ENCODE data around the gene CHMP2A. TPM values are rescaled to one million over a fixed set of nuclear protein-coding genes. Genes with fewer than 3 reads are reported as not detected.

CHMP2A gene
- total and polyA plus RNA-seq, 2 donors (not counting 3 experiments of a cell fraction or from before 2014, with no cell fraction given) = 105 to 150 TPM

- H3K27me3 ChIP-seq (ENCODE audit: control insufficient read depth in 2 of 2, insufficient read depth in 2 of 2, low read length in 2 of 2) = peaks cover 12 to 21% of the 10 kb centered on the region in 2 experiments
- H3K9me3 ChIP-seq (replicated peaks; ENCODE audit: control insufficient read depth, insufficient read depth, low read length) = no peaks in the 10 kb centered on the region
- dilution Hi-C loops (cut with MboI; ENCODE audit: extremely low pct_ligation_motif_present, low sequenced_read_pairs) (no loop called here), intact Hi-C loops (cut with micrococcal nuclease) (no loop called here)
- no peaks in the 10 kb centered on the region for H3K79me2 ChIP-seq (ENCODE audit: control insufficient read depth, insufficient read depth, low read length)
- peak overlapping the region; percentile 79 for H3K4me2 ChIP-seq (ENCODE audit: insufficient read depth, low read length)
- FAIRE-seq = no peak
- H3K9me1 ChIP-seq (replicated peaks; ENCODE audit: control insufficient read depth, extremely low read depth, insufficient read depth, low read length) = no peaks in the 10 kb centered on the region
- TSS peak; percentile 68 for BruUV-seq (replicated peaks)
- H3K27ac ChIP-seq (ENCODE audit: insufficient read depth, low read depth, low read length) = no peak overlapping the region
- DNase-seq (ENCODE audit: low read depth, low spot score) = peak; percentile 83
- H3K4me1 ChIP-seq (ENCODE audit: control insufficient read depth, extremely low read depth, insufficient read depth, low read length) = peaks cover 6% of the 10 kb centered on the region
- H3K36me3 ChIP-seq (ENCODE audit: control insufficient read depth in 2 of 2, extremely low read depth in 1 of 2, insufficient read depth in 2 of 2, low read length in 2 of 2) = no peaks in the 10 kb centered on the region
- peak overlapping the region; percentile 27 to 32 (median 30) for H3K4me3 ChIP-seq (replicated peaks in 1 of 3; ENCODE audit: insufficient read depth in 1 of 3, low read depth in 1 of 3, low read length in 3 of 3)
- TF ChIP-seq MAX (IDR thresholded peaks at IDR 0.05; ENCODE audit: insufficient read depth, insufficient read length) (no peak), EZH2 (IDR thresholded peaks at IDR 0.05; ENCODE audit: borderline replicate concordance, low read depth, low read length, severe bottlenecking) (peak; percentile 42)
- H4K20me1 ChIP-seq (replicated peaks; ENCODE audit: control insufficient read depth, extremely low read depth, insufficient read depth, low read length) = no peaks in the 10 kb centered on the region
- CTCF ChIA-PET = interaction anchor here (0.6 to 1.3 kb wide), 3 partner anchors 19 to 25 kb away, joined by 3 to 12 read pairs (median 5); partner anchors contain the start of gene ZBTB45
- POLR2A ChIA-PET = no interaction called here
- no peak overlapping the region for H3K9ac ChIP-seq (replicated peaks; ENCODE audit: extremely low read depth, insufficient read depth, low read length)
- H2AFZ ChIP-seq (ENCODE audit: low read depth, low read length) = peak overlapping the region; percentile 16
Measured at GRCh38 chr19:58538257-58539168, 16.4 kb downstream of the CHMP2A start.

- ChIA-PET CTCF (interaction anchor here (0.6 to 1.3 kb wide), 3 partner anchors 17 to 23 kb away, joined by 3 to 12 read pairs (median 5); partner anchors contain the start of gene ZBTB45), POLR2A (no interaction called here)
- intact Hi-C loops (cut with micrococcal nuclease) = no loop called here
- Histone ChIP-seq H3K79me2 (ENCODE audit: control insufficient read depth, insufficient read depth, low read length) (no peaks in the 10 kb centered on the region), H3K9ac (replicated peaks; ENCODE audit: extremely low read depth, insufficient read depth, low read length) (no peak overlapping the region), H3K9me1 (replicated peaks; ENCODE audit: control insufficient read depth, extremely low read depth, insufficient read depth, low read length) (no peaks in the 10 kb centered on the region), H3K9me3 (replicated peaks; ENCODE audit: control insufficient read depth, insufficient read depth, low read length) (no peaks in the 10 kb centered on the region), H3K4me3 (replicated peaks in 1 of 3; ENCODE audit: insufficient read depth in 1 of 3, low read depth in 1 of 3, low read length in 3 of 3) (no peak overlapping the region), H3K36me3 (ENCODE audit: control insufficient read depth in 2 of 2, extremely low read depth in 1 of 2, insufficient read depth in 2 of 2, low read length in 2 of 2) (no peaks in the 10 kb centered on the region), H3K27ac (ENCODE audit: insufficient read depth, low read depth, low read length) (no peak overlapping the region), H4K20me1 (replicated peaks; ENCODE audit: control insufficient read depth, extremely low read depth, insufficient read depth, low read length) (no peaks in the 10 kb centered on the region), H2AFZ (ENCODE audit: low read depth, low read length) (no peak overlapping the region), H3K27me3 (ENCODE audit: control insufficient read depth in 2 of 2, insufficient read depth in 2 of 2, low read length in 2 of 2) (peaks cover 18 to 27% of the 10 kb centered on the region in 2 experiments), H3K4me2 (ENCODE audit: insufficient read depth, low read length) (no peak overlapping the region), H3K4me1 (ENCODE audit: control insufficient read depth, extremely low read depth, insufficient read depth, low read length) (peaks cover 6% of the 10 kb centered on the region)
- dilution Hi-C loops (cut with MboI; ENCODE audit: extremely low pct_ligation_motif_present, low sequenced_read_pairs) = no loop called here
- DNase-seq (ENCODE audit: low read depth, low spot score) (no peak), FAIRE-seq (no peak)
- TF ChIP-seq GATA2 (IDR thresholded peaks at IDR 0.05; ENCODE audit: insufficient read depth, insufficient read length, low read depth, low read length) (no peak), POLR2A (IDR thresholded peaks at IDR 0.05; ENCODE audit: low read depth, low read length) (no peak), POLR2AphosphoS5 (IDR thresholded peaks at IDR 0.05; ENCODE audit: insufficient read depth, low read depth, low read length) (no peak), FOS (IDR thresholded peaks at IDR 0.05; ENCODE audit: borderline replicate concordance, insufficient read depth, low read length) (no peak), MYC (IDR thresholded peaks at IDR 0.05; ENCODE audit: low read depth, low read length) (no peak), EZH2 (IDR thresholded peaks at IDR 0.05; ENCODE audit: borderline replicate concordance, low read depth, low read length, severe bottlenecking) (no peak), JUN (IDR thresholded peaks at IDR 0.05; ENCODE audit: borderline replicate concordance, insufficient read depth, insufficient read length, low read depth) (no peak), CTCF (IDR thresholded peaks at IDR 0.05; ENCODE audit: extremely low read depth in 1 of 2, insufficient read depth in 1 of 2, low read depth in 1 of 2, low read length in 2 of 2) (no peak), MAX (IDR thresholded peaks at IDR 0.05; ENCODE audit: insufficient read depth, insufficient read length) (no peak)
- no TSS peak for BruUV-seq (replicated peaks)
Measured at GRCh38 chr19:58536852-58537798, 17.8 kb downstream of the CHMP2A start.
